GM19468 (cell line): ENCODE results near the gene DSCAM.

ENCODE experiments used
- ATAC-seq: cut with Tn5 transposase; IDR thresholded peaks from one replicate; pipeline ENCODE4 v1.9.1; 2021; ENCODE audit warnings: mild to moderate bottlenecking, moderate library complexity, moderate number of reproducible peaks; ENCODE audit not compliant: unreplicated experiment; ENCODE audit errors: extremely low read depth

DSCAM gene

GRCh38 chr21:40717028-40717427, 129.9 kb downstream of the DSCAM start:
- ATAC-seq: no peak

GRCh38 chr21:40714536-40714935, 132.4 kb downstream of the DSCAM start:
- ATAC-seq: no peak

- ATAC-seq: no peak
Measured at GRCh38 chr21:40707656-40708244, 139.2 kb downstream of the DSCAM start.

GRCh38 chr21:40706806-40707655, 139.9 kb downstream of the DSCAM start:
- no peak for ATAC-seq

- ATAC-seq: no peak
Measured at GRCh38 chr21:40706176-40706575, 140.8 kb downstream of the DSCAM start.

GRCh38 chr21:40704141-40704540, 142.8 kb downstream of the DSCAM start:
- no peak for ATAC-seq

- no peak for ATAC-seq
Measured at GRCh38 chr21:40699366-40699765, 147.6 kb downstream of the DSCAM start.

- no peak for ATAC-seq
Measured at GRCh38 chr21:40696246-40696645, 150.7 kb downstream of the DSCAM start.

GRCh38 chr21:40689840-40690360, 157.1 kb downstream of the DSCAM start:
- no peak for ATAC-seq

- ATAC-seq: no peak
Measured at GRCh38 chr21:40689217-40689616, 157.7 kb downstream of the DSCAM start.

- no peak for ATAC-seq
Measured at GRCh38 chr21:40688106-40688864, 158.7 kb downstream of the DSCAM start.

- no peak for ATAC-seq
Measured at GRCh38 chr21:40687625-40688024, 159.3 kb downstream of the DSCAM start.

GRCh38 chr21:40686526-40686925, 160.4 kb downstream of the DSCAM start:
- no peak for ATAC-seq

- no peak for ATAC-seq
Measured at GRCh38 chr21:40685141-40685540, 161.8 kb downstream of the DSCAM start.

- no peak for ATAC-seq
Measured at GRCh38 chr21:40684726-40685125, 162.2 kb downstream of the DSCAM start.

GRCh38 chr21:40683349-40683748, 163.6 kb downstream of the DSCAM start:
- no peak for ATAC-seq

- ATAC-seq: no peak
Measured at GRCh38 chr21:40681164-40681859, 165.6 kb downstream of the DSCAM start.

- no peak for ATAC-seq
Measured at GRCh38 chr21:40680311-40680710, 166.6 kb downstream of the DSCAM start.

- ATAC-seq: no peak
Measured at GRCh38 chr21:40678681-40679284, 168.2 kb downstream of the DSCAM start.

GRCh38 chr21:40675017-40675416, 171.9 kb downstream of the DSCAM start:
- no peak for ATAC-seq
